ENCODE measurements around the gene ENTPD6. TPM values are rescaled to one million over a fixed set of nuclear protein-coding genes. Genes with fewer than 3 reads are reported as not detected.

Gene ENTPD6
- total RNA-seq, 3 donors from 2014 or later: 45.8 to 77.6 (median 71.1) TPM

GRCh38 chr20:25272223-25273000, 76.9 kb downstream of the ENTPD6 start:
- Histone ChIP-seq H3K27me3 (no peaks in the 10 kb centered on the region), H3K4me1 (peaks cover 0 to 3% of the 10 kb centered on the region in 2 donors), H3K4me3 (no peak overlapping the region), H3K27ac (peak overlapping the region; percentile 40 to 71), H3K36me3 (peaks cover 3% of the 10 kb centered on the region), H3K9me3 (no peaks in the 10 kb centered on the region)
- intact Hi-C loops (cut with DNase I; ENCODE audit: low total_unique reads): no loop called here
- TF ChIP-seq CTCF (IDR thresholded peaks at IDR 0.05): no peak
- DNase-seq (ENCODE audit: low spot score in 2 of 2): peak in 1 of 2 donors; percentile 17

GRCh38 chr20:25273046-25273445, 77.5 kb downstream of the ENTPD6 start:
- Histone ChIP-seq H3K4me1 (peaks cover 0 to 3% of the 10 kb centered on the region in 2 donors), H3K4me3 (no peak overlapping the region), H3K36me3 (peaks cover 4% of the 10 kb centered on the region), H3K27me3 (no peaks in the 10 kb centered on the region), H3K9me3 (no peaks in the 10 kb centered on the region), H3K27ac (peak overlapping the region; percentile 40 to 71)
- peak in 1 of 2 donors; percentile 23 for DNase-seq (ENCODE audit: low spot score in 2 of 2)
- no peak for TF ChIP-seq POLR2AphosphoS5 (IDR thresholded peaks at IDR 0.05)
- no peak for TF ChIP-seq CTCF (IDR thresholded peaks at IDR 0.05)
- no peak for TF ChIP-seq POLR2A (IDR thresholded peaks at IDR 0.05)
- intact Hi-C loops (cut with DNase I; ENCODE audit: low total_unique reads): no loop called here

GRCh38 chr20:25273541-25274358, 78.2 kb downstream of the ENTPD6 start:
- TF ChIP-seq POLR2A (IDR thresholded peaks at IDR 0.05): no peak
- no peak for TF ChIP-seq CTCF (IDR thresholded peaks at IDR 0.05)
- no peak for TF ChIP-seq POLR2AphosphoS5 (IDR thresholded peaks at IDR 0.05)
- no peaks in the 10 kb centered on the region for H3K9me3 ChIP-seq
- H3K36me3 ChIP-seq: peaks cover 4% of the 10 kb centered on the region
- intact Hi-C loops (cut with DNase I; ENCODE audit: low total_unique reads): no loop called here
- H3K4me3 ChIP-seq: no peak overlapping the region
- peak in 1 of 2 donors; percentile 70 for DNase-seq (ENCODE audit: low spot score in 2 of 2)
- H3K27ac ChIP-seq: peak overlapping the region in 1 of 2 donors; percentile 71
- no peaks in the 10 kb centered on the region for H3K27me3 ChIP-seq
- peaks cover 0 to 3% of the 10 kb centered on the region in 2 donors for H3K4me1 ChIP-seq

- intact Hi-C loops (cut with DNase I; ENCODE audit: low total_unique reads): no loop called here
- no peak overlapping the region for H3K4me3 ChIP-seq
- H3K4me1 ChIP-seq: peaks cover 0 to 3% of the 10 kb centered on the region in 2 donors
- H3K36me3 ChIP-seq: peaks cover 4% of the 10 kb centered on the region
- H3K27ac ChIP-seq: no peak overlapping the region
- TF ChIP-seq POLR2AphosphoS5 (IDR thresholded peaks at IDR 0.05) (no peak), CTCF (IDR thresholded peaks at IDR 0.05) (no peak), POLR2A (IDR thresholded peaks at IDR 0.05) (no peak)
- DNase-seq (ENCODE audit: low spot score in 2 of 2): peak; percentile 15 to 36
- H3K27me3 ChIP-seq: no peaks in the 10 kb centered on the region
- no peaks in the 10 kb centered on the region for H3K9me3 ChIP-seq
Measured at GRCh38 chr20:25274481-25274880, 79.0 kb downstream of the ENTPD6 start.

Measured in breast epithelium (tissue), 4 donors.